OCI-LY3 (cell line): Measurements from ENCODE around the gene PER3.

ENCODE experiments used
- H2AFZ ChIP-seq: fragments of 200-600, 300-600 bp; shearing (Covaris generic); 2 replicates; pipeline ENCODE4 v1.6.0; 2014; ENCODE audit warnings: antibody characterized with exemption, low read depth, low read length
- H3K27ac ChIP-seq: fragments of 200-600, 300-600 bp; sonication (generic); 2 replicates; pipeline ENCODE4 v1.5.1; 2014; ENCODE audit warnings: mild to moderate bottlenecking, low read length, moderate library complexity, mixed read lengths
- H3K27me3 ChIP-seq: fragments of 200-600, 300-600 bp; sonication (generic); 2 replicates; pipeline ENCODE4 v1.6.1; 2014; ENCODE audit warnings: low read depth, low read length, mixed read lengths
- H3K36me3 ChIP-seq: fragments of 200-600, 300-600 bp; sonication (generic); replicated peaks from 2 replicates; pipeline ENCODE3; 2014; ENCODE audit warnings: low read depth, low read length, mixed read lengths
- H3K4me1 ChIP-seq: fragments of 300-600, 200-600 bp; sonication (generic); 2 replicates; pipeline ENCODE4 v1.6.1; 2014; ENCODE audit warnings: low read length, mixed read lengths
- H3K4me2 ChIP-seq: fragments of 200-600, 300-600 bp; sonication (generic); 2 replicates; pipeline ENCODE4 v1.6.1; 2014; ENCODE audit warnings: low read length, mixed read lengths
- H3K4me3 ChIP-seq: fragments of 300-600, 200-600 bp; sonication (generic); 2 replicates; pipeline ENCODE4 v1.5.1; 2014; ENCODE audit warnings: antibody characterized with exemption, mild to moderate bottlenecking, low read length, moderate library complexity
- H3K79me2 ChIP-seq: fragments of 300-600, 200-600 bp; shearing (Covaris generic); 2 replicates; pipeline ENCODE4 v1.6.1; 2014; ENCODE audit warnings: mild to moderate bottlenecking, low read length, mixed read lengths
- H3K9ac ChIP-seq: fragments of 300-600, 200-600 bp; shearing (Covaris generic); 2 replicates; pipeline ENCODE4 v1.6.0; 2014; ENCODE audit warnings: mild to moderate bottlenecking, low read length, moderate library complexity
- H3K9me3 ChIP-seq: fragments of 200-600, 300-600 bp; shearing (Covaris generic); 2 replicates; pipeline ENCODE4 v1.6.1; 2014; ENCODE audit warnings: low read length, mixed read lengths; ENCODE audit not compliant: insufficient read depth
- H4K20me1 ChIP-seq: fragments of 200-600, 300-600 bp; sonication (generic); 2 replicates; pipeline ENCODE4 v1.6.1; 2016; ENCODE audit warnings: low read length, mixed read lengths; ENCODE audit not compliant: insufficient read depth
- CTCF ChIP-seq: fragments of 200-600, 300-600 bp; sonication (generic); IDR thresholded peaks from 2 replicates; pipeline ENCODE4 v1.5.1; 2014; ENCODE audit warnings: antibody characterized with exemption, low read length, low read depth
- EZH2phosphoT487 ChIP-seq: fragments of 200-600 bp; shearing (Covaris generic); IDR thresholded peaks from 2 replicates; pipeline ENCODE4 v1.6.1; 2018; ENCODE audit warnings: antibody characterized with exemption, mixed run types, low read depth

PER3 gene

GRCh38 chr1:7783826-7784491 is at the start of gene PER3:
PER3 (plus strand) TSS chr1:7784291; CDS start chr1:7784878, 587 bp downstream.
- Histone ChIP-seq H2AFZ (0 out of 2 replicates have a peak within 1 kb of the TSS, but pooled peaks have one; percentile 30), H3K4me2 (peak within 1 kb of the TSS; percentile 48), H3K9ac (peak within 1 kb of the TSS; percentile 43), H3K27me3 (no peaks in the 10 kb centered on the region), H3K4me3 (peak within 1 kb of the TSS; percentile 75), H4K20me1 (no peaks in the 10 kb centered on the region), H3K36me3 (peaks cover 8% of the 10 kb centered on the region), H3K4me1 (peaks cover 4% of the 10 kb centered on the region; the same call in 1 of the 2 replicates), H3K9me3 (no peaks in the 10 kb centered on the region), H3K79me2 (no peaks in the 10 kb centered on the region), H3K27ac (no peak within 1 kb of the TSS)
- no peak for TF ChIP-seq EZH2phosphoT487
- TF ChIP-seq CTCF, result no peak

- Histone ChIP-seq H3K79me2 (no peaks in the 10 kb centered on the region), H2AFZ (no peak overlapping the region), H3K4me2 (no peak overlapping the region), H3K27ac (no peak overlapping the region), H3K36me3 (no peaks in the 10 kb centered on the region), H3K4me1 (no peaks in the 10 kb centered on the region), H3K4me3 (no peak overlapping the region), H3K27me3 (no peaks in the 10 kb centered on the region), H4K20me1 (no peaks in the 10 kb centered on the region), H3K9ac (no peak overlapping the region), H3K9me3 (no peaks in the 10 kb centered on the region)
- TF ChIP-seq EZH2phosphoT487 (no peak), CTCF (no peak)
Observed at GRCh38 chr1:7738044-7738443, 46.0 kb upstream of the PER3 start.

- Histone ChIP-seq H3K9ac (no peak overlapping the region), H4K20me1 (no peaks in the 10 kb centered on the region), H3K4me1 (no peaks in the 10 kb centered on the region), H3K4me3 (no peak overlapping the region), H3K27ac (no peak overlapping the region), H3K79me2 (no peaks in the 10 kb centered on the region), H2AFZ (no peak overlapping the region), H3K9me3 (no peaks in the 10 kb centered on the region), H3K36me3 (no peaks in the 10 kb centered on the region), H3K4me2 (no peak overlapping the region), H3K27me3 (no peaks in the 10 kb centered on the region)
- no peak for TF ChIP-seq EZH2phosphoT487
- no peak for TF ChIP-seq CTCF
Observed at GRCh38 chr1:7743346-7743745, 40.7 kb upstream of the PER3 start.

GRCh38 chr1:7744882-7745281 is 39.2 kb upstream of the PER3 start:
- Histone ChIP-seq H3K9ac (no peak overlapping the region), H4K20me1 (no peaks in the 10 kb centered on the region), H3K36me3 (no peaks in the 10 kb centered on the region), H3K4me3 (no peak overlapping the region), H3K4me2 (no peak overlapping the region), H3K27ac (no peak overlapping the region), H3K9me3 (no peaks in the 10 kb centered on the region), H3K79me2 (no peaks in the 10 kb centered on the region), H3K27me3 (no peaks in the 10 kb centered on the region), H2AFZ (no peak overlapping the region), H3K4me1 (no peaks in the 10 kb centered on the region)
- TF ChIP-seq CTCF, result no peak
- no peak for TF ChIP-seq EZH2phosphoT487
